IMR-90 (cell line): Measurements from ENCODE around the gene SERPIND1. TPM values are rescaled to one million over a fixed set of nuclear protein-coding genes. Genes with fewer than 3 reads are reported as not detected.

ENCODE experiments used
- ATAC-seq: fragments of 200-7000 bp; cut with Tn5 transposase; 2 replicates; pipeline ENCODE4 v1.9.1; 2020; ENCODE audit warnings: low read depth, mild to moderate bottlenecking, moderate library complexity
- BruUV-seq: library from RNA; stranded (reverse); fragments of 400-500 nt; replicated peaks from 2 replicates; lab custom pipeline; 2021; lab: Mats Ljungman, UMichigan
- CTCF ChIA-PET: fragments of 300-600 bp; formaldehyde crosslinking; extraction: SDS; loops from one replicate; lab custom pipeline; 2021; ENCODE audit warnings: antibody characterized with exemption; lab: Yijun Ruan, JAX
- POLR2A ChIA-PET: fragments of 300-600 bp; sonication (Branson Sonifier 250); formaldehyde crosslinking; loops from one replicate; lab custom pipeline; 2022; ENCODE audit warnings: antibody characterized with exemption; ENCODE audit not compliant: unreplicated experiment; lab: Charles Lee
- DNase-seq: peaks from one replicate; pipeline ENCODE4 v3.0.0; 2013
- H2AFZ ChIP-seq: replicated peaks from 2 replicates; pipeline ENCODE3; 2013; ENCODE audit warnings: low read length, mild to moderate bottlenecking; ENCODE audit not compliant: poor library complexity
- H2AK5ac ChIP-seq: 2 replicates; pipeline ENCODE4 v1.6.1; 2013; ENCODE audit warnings: low read depth, low read length, inconsistent platforms
- H2AK9ac ChIP-seq: replicated peaks from 2 replicates; pipeline ENCODE3; 2013; ENCODE audit warnings: mild to moderate bottlenecking, low read depth, low read length, moderate library complexity; ENCODE audit not compliant: poor library complexity
- H2BK120ac ChIP-seq: 2 replicates; pipeline ENCODE4 v1.6.1; 2013; ENCODE audit warnings: low read depth, low read length, inconsistent platforms
- H2BK15ac ChIP-seq: 3 replicates; pipeline ENCODE4 v1.6.1; 2013; ENCODE audit warnings: low read depth, low read length, inconsistent platforms
- H2BK20ac ChIP-seq: 2 replicates; pipeline ENCODE4 v1.6.1; 2013; ENCODE audit warnings: low read depth, mild to moderate bottlenecking, inconsistent platforms, low read length, moderate library complexity
- H2BK5ac ChIP-seq: 2 replicates; pipeline ENCODE4 v1.6.1; 2013; ENCODE audit warnings: mild to moderate bottlenecking, low read depth, low read length, inconsistent platforms; ENCODE audit not compliant: poor library complexity, severe bottlenecking
- H3K14ac ChIP-seq: replicated peaks from 2 replicates; pipeline ENCODE4 v1.6.1; 2013; ENCODE audit warnings: low read depth, low read length, inconsistent platforms
- H3K18ac ChIP-seq: 2 replicates; pipeline ENCODE4 v1.6.1; 2013; ENCODE audit warnings: low read depth, low read length, control low read depth
- H3K23ac ChIP-seq: 2 replicates; pipeline ENCODE4 v1.6.1; 2013; ENCODE audit warnings: low read depth, low read length, inconsistent platforms
- H3K27ac ChIP-seq: 2 replicates; pipeline ENCODE4 v1.5.1; 2013; ENCODE audit warnings: mild to moderate bottlenecking, control low read depth, low read length; ENCODE audit not compliant: insufficient read depth
- H3K27me3 ChIP-seq: 2 replicates; pipeline ENCODE4 v1.6.1; 2013; ENCODE audit warnings: low read length; ENCODE audit not compliant: control insufficient read depth, insufficient read depth
- H3K36me3 ChIP-seq: 2 replicates; pipeline ENCODE4 v1.6.1; 2013; ENCODE audit warnings: low read length, mixed read lengths; ENCODE audit not compliant: control insufficient read depth, insufficient read depth
- H3K4ac ChIP-seq: 2 replicates; pipeline ENCODE4 v1.6.1; 2013; ENCODE audit warnings: low read depth, low read length, inconsistent platforms
- H3K4me1 ChIP-seq: 2 replicates; pipeline ENCODE4 v1.6.1; 2013; ENCODE audit warnings: low read length, mixed read lengths; ENCODE audit not compliant: control insufficient read depth, insufficient read depth
- H3K4me2 ChIP-seq: 2 replicates; pipeline ENCODE4 v1.6.1; 2013; ENCODE audit warnings: low read depth, mild to moderate bottlenecking, control low read depth, low read length, moderate library complexity
- H3K4me3 ChIP-seq: 2 replicates; pipeline ENCODE4 v1.5.1; 2013; ENCODE audit warnings: low read depth, mild to moderate bottlenecking, control low read depth, low read length, moderate library complexity; ENCODE audit not compliant: insufficient read depth
- H3K56ac ChIP-seq: 2 replicates; pipeline ENCODE4 v1.6.1; 2013; ENCODE audit warnings: low read length, inconsistent platforms; ENCODE audit not compliant: insufficient read depth; ENCODE audit errors: extremely low read depth
- H3K79me1 ChIP-seq, 2 experiments: 2 replicates each; pipeline ENCODE4 v1.6.1; 2013; ENCODE audit warnings: low read length in 2 of 2, inconsistent platforms in 1 of 2, low read depth in 1 of 2
- H3K9ac ChIP-seq: 2 replicates; pipeline ENCODE4 v1.6.1; 2013; ENCODE audit warnings: low read depth, low read length, control low read depth
- H3K9me1 ChIP-seq: 2 replicates; pipeline ENCODE4 v1.6.1; 2013; ENCODE audit warnings: low read length, inconsistent platforms; ENCODE audit not compliant: insufficient read depth
- H3K9me3 ChIP-seq: 2 replicates; pipeline ENCODE4 v1.6.1; 2013; ENCODE audit warnings: low read length; ENCODE audit not compliant: control insufficient read depth, insufficient read depth
- H4K20me1 ChIP-seq: 2 replicates; pipeline ENCODE4 v1.6.1; 2013; ENCODE audit warnings: low read length, inconsistent platforms; ENCODE audit not compliant: insufficient read depth
- H4K5ac ChIP-seq: 2 replicates; pipeline ENCODE4 v1.6.1; 2013; ENCODE audit warnings: mild to moderate bottlenecking, low read depth, low read length, control low read depth
- H4K8ac ChIP-seq, 2 experiments: 2 replicates each; pipeline ENCODE4 v1.6.1; 2013; ENCODE audit warnings: low read depth in 2 of 2, low read length in 2 of 2, control low read depth in 1 of 2, inconsistent platforms in 1 of 2
- H4K91ac ChIP-seq: 2 replicates; pipeline ENCODE4 v1.6.1; 2013; ENCODE audit warnings: low read depth, low read length, inconsistent platforms; ENCODE audit not compliant: insufficient read depth
- BHLHE40 ChIP-seq: fragments of 150-350 bp; IDR thresholded peaks from 2 replicates; pipeline ENCODE4 v1.6.1; 2016; ENCODE audit warnings: mild to moderate bottlenecking, low read depth, low read length
- CEBPB ChIP-seq: IDR thresholded peaks from 2 replicates; pipeline ENCODE4 v1.6.1; 2012; ENCODE audit warnings: low read depth, low read length, improper control_type of control experiment
- CHD1 ChIP-seq: IDR thresholded peaks from 2 replicates; pipeline ENCODE4 v1.6.1; 2012; ENCODE audit warnings: low read depth, low read length, improper control_type of control experiment
- FOS ChIP-seq: fragments of 150-350 bp; IDR thresholded peaks from 2 replicates; pipeline ENCODE4 v1.6.1; 2016; ENCODE audit warnings: low read depth, low read length
- MAZ ChIP-seq: IDR thresholded peaks from 2 replicates; pipeline ENCODE4 v1.6.1; 2012; ENCODE audit warnings: low read depth, mild to moderate bottlenecking, low read length, improper control_type of control experiment, moderate library complexity, borderline replicate concordance
- MXI1 ChIP-seq: IDR thresholded peaks from 2 replicates; pipeline ENCODE4 v1.6.1; 2012; ENCODE audit warnings: low read depth, mild to moderate bottlenecking, low read length, moderate library complexity, borderline replicate concordance
- NFE2L2 ChIP-seq: fragments of 150-350 bp; IDR thresholded peaks from 2 replicates; pipeline ENCODE4 v1.6.1; 2016; ENCODE audit warnings: low read depth, mild to moderate bottlenecking, low read length
- RAD21 ChIP-seq: IDR thresholded peaks from 2 replicates; pipeline ENCODE4 v1.6.1; 2012; ENCODE audit warnings: low read length, improper control_type of control experiment
- RCOR1 ChIP-seq: IDR thresholded peaks from 2 replicates; pipeline ENCODE4 v1.6.1; 2012; ENCODE audit warnings: mild to moderate bottlenecking, low read length, improper control_type of control experiment; ENCODE audit not compliant: insufficient replicate concordance
- RFX5 ChIP-seq: IDR thresholded peaks from 2 replicates; pipeline ENCODE4 v1.8.0; 2012; ENCODE audit warnings: low read depth, mild to moderate bottlenecking, low read length, moderate library complexity
- SMC3 ChIP-seq: fragments of 150-350 bp; IDR thresholded peaks from 2 replicates; pipeline ENCODE4 v1.6.1; 2016; ENCODE audit warnings: low read depth, mild to moderate bottlenecking, antibody characterized with exemption, low read length, moderate library complexity
- WGBS, 2 experiments: methylation state at CpG; one replicate each; pipeline versions ENCODE4 v1.1.5 to v1.1.7; 2013; ENCODE audit warnings: missing lambda C conversion rate in 2 of 2; ENCODE audit not compliant: insufficient read length in 1 of 2; ENCODE audit errors: extremely low coverage in 2 of 2; 5-methylcytosine and 5-hydroxymethylcytosine counted together
- dilution Hi-C: fragments of 300-500 bp; cut with HindIII; formaldehyde crosslinking; loops from one replicate; pipeline ENCODE4 v1.14.3; 2018; ENCODE audit warnings: low sequenced_read_pairs; ENCODE audit not compliant: unreplicated experiment
- in situ Hi-C: fragments of 300-500 bp; cut with MboI; formaldehyde crosslinking; loops from 3 replicates; pipeline ENCODE4 v1.14.3; 2019; ENCODE audit warnings: low sequenced_read_pairs, inconsistent platforms, mixed read lengths
- intact Hi-C: fragments of 100-400 bp; cut with micrococcal nuclease; formaldehyde crosslinking; loops from 2 replicates; pipeline ENCODE4 v1.10.0; 2022
- polyA plus RNA-seq, 3 experiments: library from polyadenylated mRNA; depleted of rRNA; stranded (reverse); fragments of >200 nt; gene quantifications; 2 replicates each; pipeline ENCODE4 v1.2.3, GENCODE V29; 2012; ENCODE audit warnings: low replicate concordance in 1 of 3
- total RNA-seq: library from RNA; depleted of rRNA; stranded (reverse); fragments of >200 nt; gene quantifications from 2 replicates; pipeline ENCODE4 v1.2.3, GENCODE V29; 2012
- TF ChIP-seq, protein P1 (sequence below): fragments of 150-350 bp; IDR thresholded peaks from 2 replicates; pipeline ENCODE4 v1.6.1; 2016; ENCODE audit warnings: low read depth, mild to moderate bottlenecking, low read length, moderate library complexity, borderline replicate concordance
- TF ChIP-seq, protein P2 (sequence below): conservative IDR thresholded peaks from 2 replicates; pipeline ENCODE4 v1.5.1; 2012; ENCODE audit warnings: mild to moderate bottlenecking, low read depth, low read length, improper control_type of control experiment
- TF ChIP-seq, protein P3 (sequence below): fragments of 150-350 bp; IDR thresholded peaks from 2 replicates; pipeline ENCODE4 v1.6.1; 2017; ENCODE audit warnings: mild to moderate bottlenecking, antibody characterized with exemption, low read length, low read depth

Gene SERPIND1
- total and polyA plus RNA-seq, 2 of the 4 experiments (the other 2 are of a cell fraction) = 0.12 TPM; not detected in 1

DNA sequence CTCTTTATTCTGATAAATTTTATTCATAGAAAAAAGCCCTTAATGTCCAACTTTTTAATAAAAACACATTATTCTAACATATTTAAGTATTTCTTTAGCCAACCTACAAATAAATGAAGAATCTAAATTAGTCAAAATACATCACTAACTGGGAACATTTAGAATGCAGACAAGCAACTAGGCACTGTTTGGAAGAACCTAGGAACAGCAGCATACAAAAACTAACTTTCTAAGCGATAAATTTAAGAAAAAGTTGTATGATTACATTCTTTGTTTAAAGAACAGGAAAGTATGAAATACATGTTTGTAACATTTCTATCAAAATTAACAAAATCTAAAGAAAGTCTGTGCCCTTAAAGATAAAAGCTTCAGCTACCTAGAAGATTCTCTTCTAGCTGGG lies 49.4 kb downstream of the SERPIND1 start:
- Histone ChIP-seq H3K9ac (no peak overlapping the region), H2BK120ac (no peak overlapping the region), H4K20me1 (no peaks in the 10 kb centered on the region), H2AK9ac (no peak overlapping the region), H3K36me3 (peaks cover 16% of the 10 kb centered on the region), H3K14ac (no peak overlapping the region), H2AFZ (no peak overlapping the region), H3K79me1 (peaks cover 7 to 12% of the 10 kb centered on the region in 2 experiments; a peak in 3 of 4 replicates), H2BK15ac (no peak overlapping the region), H3K4me3 (no peak overlapping the region), H3K4ac (no peak overlapping the region), H3K27ac (no peak overlapping the region), H2AK5ac (no peak overlapping the region), H4K8ac (no peak overlapping the region), H3K9me3 (no peaks in the 10 kb centered on the region), H3K23ac (no peak overlapping the region), H3K4me1 (no peaks in the 10 kb centered on the region), H2BK5ac (no peak overlapping the region), H3K4me2 (no peak overlapping the region), H3K18ac (no peak overlapping the region), H2BK20ac (no peak overlapping the region), H4K91ac (no peak overlapping the region), H4K5ac (no peak overlapping the region), H3K27me3 (no peaks in the 10 kb centered on the region), H3K56ac (no peak overlapping the region), H3K9me1 (no peaks in the 10 kb centered on the region)
- ChIA-PET CTCF (no interaction called here), POLR2A (no interaction called here)
- in situ Hi-C loops = no loop called here
- dilution Hi-C loops = no loop called here
- DNase-seq = no peak
- TF ChIP-seq SMC3 = no peak
- TF ChIP-seq BHLHE40 = no peak
- TF ChIP-seq RFX5 = no peak
- TF ChIP-seq, protein P1, sequence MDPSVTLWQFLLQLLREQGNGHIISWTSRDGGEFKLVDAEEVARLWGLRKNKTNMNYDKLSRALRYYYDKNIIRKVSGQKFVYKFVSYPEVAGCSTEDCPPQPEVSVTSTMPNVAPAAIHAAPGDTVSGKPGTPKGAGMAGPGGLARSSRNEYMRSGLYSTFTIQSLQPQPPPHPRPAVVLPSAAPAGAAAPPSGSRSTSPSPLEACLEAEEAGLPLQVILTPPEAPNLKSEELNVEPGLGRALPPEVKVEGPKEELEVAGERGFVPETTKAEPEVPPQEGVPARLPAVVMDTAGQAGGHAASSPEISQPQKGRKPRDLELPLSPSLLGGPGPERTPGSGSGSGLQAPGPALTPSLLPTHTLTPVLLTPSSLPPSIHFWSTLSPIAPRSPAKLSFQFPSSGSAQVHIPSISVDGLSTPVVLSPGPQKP = no peak
- TF ChIP-seq, protein P2, sequence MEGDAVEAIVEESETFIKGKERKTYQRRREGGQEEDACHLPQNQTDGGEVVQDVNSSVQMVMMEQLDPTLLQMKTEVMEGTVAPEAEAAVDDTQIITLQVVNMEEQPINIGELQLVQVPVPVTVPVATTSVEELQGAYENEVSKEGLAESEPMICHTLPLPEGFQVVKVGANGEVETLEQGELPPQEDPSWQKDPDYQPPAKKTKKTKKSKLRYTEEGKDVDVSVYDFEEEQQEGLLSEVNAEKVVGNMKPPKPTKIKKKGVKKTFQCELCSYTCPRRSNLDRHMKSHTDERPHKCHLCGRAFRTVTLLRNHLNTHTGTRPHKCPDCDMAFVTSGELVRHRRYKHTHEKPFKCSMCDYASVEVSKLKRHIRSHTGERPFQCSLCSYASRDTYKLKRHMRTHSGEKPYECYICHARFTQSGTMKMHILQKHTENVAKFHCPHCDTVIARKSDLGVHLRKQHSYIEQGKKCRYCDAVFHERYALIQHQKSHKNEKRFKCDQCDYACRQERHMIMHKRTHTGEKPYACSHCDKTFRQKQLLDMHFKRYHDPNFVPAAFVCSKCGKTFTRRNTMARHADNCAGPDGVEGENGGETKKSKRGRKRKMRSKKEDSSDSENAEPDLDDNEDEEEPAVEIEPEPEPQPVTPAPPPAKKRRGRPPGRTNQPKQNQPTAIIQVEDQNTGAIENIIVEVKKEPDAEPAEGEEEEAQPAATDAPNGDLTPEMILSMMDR = no peak
- no peak for TF ChIP-seq CHD1
- no peak for TF ChIP-seq NFE2L2
- TF ChIP-seq CEBPB = no peak
- no peak for TF ChIP-seq MAZ
- no peak for TF ChIP-seq RCOR1
- TF ChIP-seq, protein P3, sequence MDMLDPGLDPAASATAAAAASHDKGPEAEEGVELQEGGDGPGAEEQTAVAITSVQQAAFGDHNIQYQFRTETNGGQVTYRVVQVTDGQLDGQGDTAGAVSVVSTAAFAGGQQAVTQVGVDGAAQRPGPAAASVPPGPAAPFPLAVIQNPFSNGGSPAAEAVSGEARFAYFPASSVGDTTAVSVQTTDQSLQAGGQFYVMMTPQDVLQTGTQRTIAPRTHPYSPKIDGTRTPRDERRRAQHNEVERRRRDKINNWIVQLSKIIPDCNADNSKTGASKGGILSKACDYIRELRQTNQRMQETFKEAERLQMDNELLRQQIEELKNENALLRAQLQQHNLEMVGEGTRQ = no peak
- no peak for TF ChIP-seq FOS
- TF ChIP-seq MXI1 = no peak
- TF ChIP-seq RAD21 = no peak
- intact Hi-C loops = no loop called here
- ATAC-seq = no peak
- BruUV-seq = no TSS peak
- no CpG with 5 or more reads among the region's 1 CpG for WGBS, 2 experiments
